Prostate gland (tissue), 2 donors: ENCODE results near the gene RRAS2. TPM values are rescaled to one million over a fixed set of nuclear protein-coding genes. Genes with fewer than 3 reads are reported as not detected.

Experiments
- DNase-seq: peaks from one replicate; pipeline ENCODE4 v3.0.0-alpha.2; 2019; ENCODE audit warnings: low spot score
- H3K27ac ChIP-seq, 2 donors: fragments of 200-600 bp; sonication (generic); 2 replicates each; pipeline ENCODE4 v1.5.1; 2017 to 2019
- H3K27me3 ChIP-seq: fragments of 200-600 bp; sonication (generic); replicated peaks from 2 replicates; pipeline ENCODE4 v1.5.1; 2019; ENCODE audit not compliant: insufficient read depth
- H3K36me3 ChIP-seq, 2 donors: fragments of 200-600 bp; sonication (generic); 1 replicate in 1 of 2; 2 replicates in 1 of 2; pipeline versions ENCODE4 v1.5.1 to v1.8.1; 2017 to 2019
- H3K4me1 ChIP-seq: fragments of 200-600 bp; sonication (generic); replicated peaks from 2 replicates; pipeline ENCODE4 v1.5.1; 2019
- H3K4me3 ChIP-seq, 2 donors: fragments of 200-600 bp; sonication (generic); 2 replicates each; pipeline ENCODE4 v1.5.1; 2017 to 2019
- H3K9me3 ChIP-seq: fragments of 200-600 bp; sonication (generic); 2 replicates; pipeline ENCODE4 v1.5.1; 2017
- POLR2A ChIP-seq: fragments of 450-650 bp; IDR thresholded peaks from one replicate; pipeline ENCODE4 v1.6.1; 2016; ENCODE audit warnings: antibody characterized with exemption, mild to moderate bottlenecking
- POLR2AphosphoS5 ChIP-seq: sonication (generic); formaldehyde crosslinking; IDR thresholded peaks from one replicate; pipeline ENCODE4 v1.6.1; 2017; ENCODE audit warnings: antibody characterized with exemption
- WGBS: methylation state at CpG from one replicate; pipeline ENCODE4 v1.1.5; 2018; 5-methylcytosine and 5-hydroxymethylcytosine counted together
- intact Hi-C: fragments of 100-400 bp; cut with DNase I; formaldehyde crosslinking; loops from one replicate; pipeline ENCODE4 v1.14.2; 2022
- total RNA-seq, 2 donors: library from RNA; depleted of rRNA; stranded (reverse); fragments of >200 nt; gene quantifications; one replicate each; pipeline ENCODE4 v1.1.0, GENCODE V29; 2016
- TF ChIP-seq, protein P1 (sequence below), 4 experiments: fragments of 200-600 bp in 2 of 4; fragments of 450-650 bp in 2 of 4; sonication (generic) in 2 of 4; IDR thresholded peaks; 1 replicate in 3 of 4; 2 replicates in 1 of 4; pipeline ENCODE4 v1.5.1; 2016 to 2019; ENCODE audit warnings: antibody characterized with exemption in 4 of 4, mild to moderate bottlenecking in 2 of 4, moderate library complexity in 2 of 4

The RRAS2 gene
- total RNA-seq, 2 donors from 2014 or later = 40.5 to 59.6 TPM

DNA sequence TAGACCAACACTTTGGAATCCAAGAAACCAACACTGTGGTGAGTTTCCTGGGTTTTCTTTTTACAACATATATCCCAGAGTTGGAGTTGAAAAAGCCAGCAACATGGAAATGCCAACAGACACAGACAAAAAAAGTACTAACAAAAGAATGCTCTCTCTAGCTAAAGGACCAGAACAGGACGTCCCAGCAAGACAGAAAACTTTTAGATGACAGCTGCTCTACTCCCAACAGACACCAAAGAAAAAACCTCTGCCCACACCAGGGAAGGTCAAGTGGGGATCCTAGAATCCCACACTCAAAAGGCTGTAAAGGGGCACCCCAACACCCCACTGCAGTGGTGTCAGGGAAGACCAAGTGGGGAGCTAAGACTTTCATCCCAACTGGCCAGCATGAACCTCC is 23.3 kb downstream of the RRAS2 start:
- no peak for DNase-seq
- WGBS = 57% methylated on average over 1 of the region's 1 CpG
- intact Hi-C loops = no loop called here

DNA sequence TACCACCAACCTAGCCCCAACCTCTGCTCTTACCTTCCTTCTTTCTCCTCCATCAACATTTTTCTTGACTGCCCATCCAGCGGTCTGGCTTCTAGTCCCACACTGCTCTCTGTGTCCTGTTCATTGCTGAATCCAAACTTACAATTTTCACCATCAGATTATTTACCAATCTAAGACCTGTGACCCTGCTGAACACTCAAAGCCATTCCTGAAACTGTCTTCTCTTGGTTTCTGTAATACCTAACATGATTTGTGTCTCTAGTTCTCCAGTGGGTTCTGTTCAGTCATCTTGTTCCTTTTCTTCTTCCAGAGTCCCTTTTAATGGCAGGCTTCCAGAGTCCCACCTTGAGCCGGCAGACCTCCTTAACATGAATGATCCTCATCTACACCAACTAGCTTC is 24.1 kb downstream of the RRAS2 start:
- H3K27me3 ChIP-seq = no peaks in the 10 kb centered on the region
- H3K4me3 ChIP-seq = no peak overlapping the region
- H3K4me1 ChIP-seq = no peaks in the 10 kb centered on the region
- TF ChIP-seq POLR2A (no peak), POLR2AphosphoS5 (no peak)
- TF ChIP-seq, protein P1, sequence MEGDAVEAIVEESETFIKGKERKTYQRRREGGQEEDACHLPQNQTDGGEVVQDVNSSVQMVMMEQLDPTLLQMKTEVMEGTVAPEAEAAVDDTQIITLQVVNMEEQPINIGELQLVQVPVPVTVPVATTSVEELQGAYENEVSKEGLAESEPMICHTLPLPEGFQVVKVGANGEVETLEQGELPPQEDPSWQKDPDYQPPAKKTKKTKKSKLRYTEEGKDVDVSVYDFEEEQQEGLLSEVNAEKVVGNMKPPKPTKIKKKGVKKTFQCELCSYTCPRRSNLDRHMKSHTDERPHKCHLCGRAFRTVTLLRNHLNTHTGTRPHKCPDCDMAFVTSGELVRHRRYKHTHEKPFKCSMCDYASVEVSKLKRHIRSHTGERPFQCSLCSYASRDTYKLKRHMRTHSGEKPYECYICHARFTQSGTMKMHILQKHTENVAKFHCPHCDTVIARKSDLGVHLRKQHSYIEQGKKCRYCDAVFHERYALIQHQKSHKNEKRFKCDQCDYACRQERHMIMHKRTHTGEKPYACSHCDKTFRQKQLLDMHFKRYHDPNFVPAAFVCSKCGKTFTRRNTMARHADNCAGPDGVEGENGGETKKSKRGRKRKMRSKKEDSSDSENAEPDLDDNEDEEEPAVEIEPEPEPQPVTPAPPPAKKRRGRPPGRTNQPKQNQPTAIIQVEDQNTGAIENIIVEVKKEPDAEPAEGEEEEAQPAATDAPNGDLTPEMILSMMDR (IDR thresholded peaks at IDR 0.05) = no peak
- 85% methylated on average over 2 of the region's 2 CpGs for WGBS
- no peaks in the 10 kb centered on the region for H3K9me3 ChIP-seq
- intact Hi-C loops = no loop called here
- H3K27ac ChIP-seq = no peak overlapping the region
- DNase-seq = no peak
- no peaks in the 10 kb centered on the region for H3K36me3 ChIP-seq

More for the DNA sequence above, 23.3 kb downstream of the RRAS2 start:
- no peak overlapping the region for H3K4me3 ChIP-seq
- H3K27ac ChIP-seq = no peak overlapping the region
- no peaks in the 10 kb centered on the region for H3K36me3 ChIP-seq
- TF ChIP-seq POLR2A = no peak
- TF ChIP-seq, protein P1 (IDR thresholded peaks at IDR 0.05) = no peak
- no peak for TF ChIP-seq POLR2AphosphoS5
- no peaks in the 10 kb centered on the region for H3K4me1 ChIP-seq
- no peaks in the 10 kb centered on the region for H3K27me3 ChIP-seq
- H3K9me3 ChIP-seq = no peaks in the 10 kb centered on the region

DNA sequence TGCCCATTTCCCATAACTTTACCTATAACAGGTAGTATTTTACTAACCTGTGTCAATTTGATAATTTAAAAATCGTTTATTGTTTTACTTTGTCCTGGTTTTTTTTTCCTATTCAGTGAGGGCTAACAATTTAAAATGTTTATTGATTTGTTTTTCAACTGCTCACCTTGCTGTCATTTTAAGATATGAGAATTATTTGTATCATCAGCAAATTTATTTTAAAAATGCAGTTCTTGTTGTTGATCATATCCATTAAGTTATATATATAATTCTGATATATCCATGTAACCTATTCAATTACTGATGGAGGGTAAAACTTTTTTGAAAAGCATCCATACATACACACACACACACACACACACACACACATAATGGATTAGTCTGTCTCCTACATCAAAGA is 24.8 kb downstream of the RRAS2 start:
- intact Hi-C loops = no loop called here
- H3K9me3 ChIP-seq = no peaks in the 10 kb centered on the region
- 91% methylated on average over 1 of the region's 1 CpG for WGBS
- H3K36me3 ChIP-seq = no peaks in the 10 kb centered on the region
- H3K27ac ChIP-seq = no peak overlapping the region
- H3K27me3 ChIP-seq = no peaks in the 10 kb centered on the region
- TF ChIP-seq, protein P1 (IDR thresholded peaks at IDR 0.05) = no peak
- TF ChIP-seq POLR2AphosphoS5 (no peak), POLR2A (no peak)
- no peak overlapping the region for H3K4me3 ChIP-seq
- no peak for DNase-seq
- H3K4me1 ChIP-seq = no peaks in the 10 kb centered on the region

DNA sequence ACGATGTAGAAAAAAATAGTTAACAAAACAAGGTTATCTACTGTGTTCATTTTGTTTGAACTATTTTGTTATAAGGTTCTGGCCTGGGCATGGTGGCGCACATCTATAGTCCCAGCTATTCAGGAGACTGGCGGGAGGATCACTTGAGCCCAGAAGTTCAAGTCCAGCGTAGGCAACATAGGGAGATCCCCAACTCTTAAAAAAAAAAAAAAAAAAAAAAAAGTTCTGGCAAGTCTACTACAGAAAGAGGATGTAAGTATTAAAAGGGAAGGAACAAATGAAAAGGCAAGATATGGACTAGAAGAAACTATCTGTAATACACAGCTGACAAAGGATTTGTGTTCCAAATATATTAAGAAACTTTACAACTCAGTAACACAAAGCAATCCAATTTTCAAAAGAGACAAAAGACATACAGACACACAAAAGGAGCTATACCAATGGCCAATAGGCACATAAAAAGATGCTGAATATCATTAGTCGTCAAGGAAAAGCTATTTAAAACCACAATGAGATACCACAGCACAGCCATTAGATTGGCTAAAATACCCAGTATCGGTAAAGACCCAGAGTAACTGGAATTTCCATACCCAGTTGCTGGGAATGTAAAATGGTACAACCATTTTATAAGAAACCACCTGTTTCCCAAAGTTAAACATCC is 27.4 kb downstream of the RRAS2 start:
- Histone ChIP-seq H3K27ac (no peak overlapping the region), H3K27me3 (no peaks in the 10 kb centered on the region), H3K4me1 (no peaks in the 10 kb centered on the region), H3K36me3 (no peaks in the 10 kb centered on the region), H3K4me3 (no peak overlapping the region), H3K9me3 (no peaks in the 10 kb centered on the region)
- intact Hi-C loops = no loop called here
- TF ChIP-seq, protein P1 (IDR thresholded peaks at IDR 0.05) = no peak
- TF ChIP-seq POLR2A (no peak), POLR2AphosphoS5 (no peak)
- 78% methylated on average over 6 of the region's 6 CpGs for WGBS
- no peak for DNase-seq

DNA sequence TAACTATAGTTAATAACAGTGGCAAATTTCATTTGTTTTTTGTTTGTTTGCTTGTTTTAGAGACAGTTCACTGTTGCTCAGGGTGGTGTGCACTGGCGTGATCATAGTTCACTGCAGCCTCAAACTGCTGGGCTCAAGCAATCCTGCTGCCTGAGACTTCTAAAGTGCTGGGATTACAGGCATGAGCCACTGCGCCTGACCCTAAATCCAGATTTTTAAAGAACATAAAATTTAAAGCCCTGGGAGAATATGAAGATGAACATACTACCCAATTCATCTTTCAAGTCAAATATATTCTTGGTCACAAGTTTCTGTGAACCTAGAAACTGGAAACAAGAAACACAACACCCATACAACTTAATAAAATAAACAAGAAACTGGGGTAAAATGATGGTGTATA is 28.1 kb downstream of the RRAS2 start:
- Histone ChIP-seq H3K4me3 (no peak overlapping the region), H3K9me3 (no peaks in the 10 kb centered on the region), H3K27ac (no peak overlapping the region), H3K4me1 (no peaks in the 10 kb centered on the region), H3K36me3 (no peaks in the 10 kb centered on the region), H3K27me3 (no peaks in the 10 kb centered on the region)
- intact Hi-C loops = no loop called here
- TF ChIP-seq POLR2AphosphoS5 = no peak
- TF ChIP-seq POLR2A = no peak
- TF ChIP-seq, protein P1 (IDR thresholded peaks at IDR 0.05) = no peak
- no peak for DNase-seq
- 97% methylated on average over 2 of the region's 2 CpGs for WGBS
